ENCODE results near the gene MAGI1.

MAGI1 gene

GRCh38 chr3:65828706-65829105 is 210.0 kb downstream of the MAGI1 start:
- no peak for TF ChIP-seq CTCF (IDR thresholded peaks at IDR 0.05; ENCODE audit: low read depth, low read length)
- DNase-seq (ENCODE audit: extremely low read depth, low read depth): no peak

DNA sequence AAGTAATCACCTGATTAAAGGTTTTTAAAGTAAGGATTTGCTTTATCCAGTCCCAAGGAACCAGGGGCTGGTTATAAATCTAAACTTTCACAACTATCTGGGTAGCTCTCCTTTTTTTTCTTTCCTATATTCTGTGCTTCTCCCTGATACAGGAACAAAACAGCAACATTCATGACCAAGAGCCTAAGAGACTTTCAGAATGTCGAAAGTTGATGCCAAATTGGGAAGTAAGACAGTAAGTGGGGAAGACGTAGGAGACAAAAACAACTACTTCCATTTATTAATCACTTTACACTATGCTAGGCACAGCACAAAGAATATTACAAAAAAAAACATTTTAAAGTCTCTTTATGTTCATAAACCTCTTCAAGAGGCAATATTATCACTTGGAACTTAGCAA is 211.6 kb downstream of the MAGI1 start:
- no peak for DNase-seq (ENCODE audit: extremely low read depth, low read depth)
- no peak for TF ChIP-seq CTCF (IDR thresholded peaks at IDR 0.05; ENCODE audit: low read depth, low read length)

DNA sequence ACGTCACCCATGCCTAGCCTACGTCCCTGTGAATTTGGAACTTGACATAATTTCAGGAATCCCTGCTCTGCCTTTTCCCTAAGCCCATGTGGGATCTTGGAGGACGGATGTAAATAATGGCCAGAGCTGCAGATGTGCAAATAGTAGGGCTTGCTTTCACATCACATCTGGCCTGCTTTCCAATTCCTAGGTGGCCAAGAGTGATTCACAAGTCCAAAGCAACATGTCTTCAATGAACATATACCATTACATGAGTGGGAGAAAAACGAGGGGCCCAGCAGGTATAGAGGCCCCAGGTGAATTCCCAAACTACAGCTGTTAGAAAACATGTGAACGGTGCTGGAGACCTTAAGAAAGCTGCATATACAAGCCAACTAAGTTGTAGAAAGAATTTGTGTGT is 214.6 kb downstream of the MAGI1 start:
- TF ChIP-seq CTCF (IDR thresholded peaks at IDR 0.05; ENCODE audit: low read depth, low read length): no peak

GRCh38 chr3:65820600-65820999 is 218.1 kb downstream of the MAGI1 start:
- no peak for TF ChIP-seq CTCF (IDR thresholded peaks at IDR 0.05; ENCODE audit: low read depth, low read length)
- DNase-seq (ENCODE audit: extremely low read depth, low read depth): no peak

More for the DNA sequence above, 214.6 kb downstream of the MAGI1 start:
- no peak for DNase-seq (ENCODE audit: extremely low read depth, low read depth)

- TF ChIP-seq CTCF (IDR thresholded peaks at IDR 0.05; ENCODE audit: low read depth, low read length): no peak
- no peak for DNase-seq (ENCODE audit: extremely low read depth, low read depth)
Measured at GRCh38 chr3:65819896-65820295, 218.8 kb downstream of the MAGI1 start.

- DNase-seq (ENCODE audit: extremely low read depth, low read depth): no peak
- no peak for TF ChIP-seq CTCF (IDR thresholded peaks at IDR 0.05; ENCODE audit: low read depth, low read length)
Measured at GRCh38 chr3:65817553-65818126, 221.1 kb downstream of the MAGI1 start.

DNA sequence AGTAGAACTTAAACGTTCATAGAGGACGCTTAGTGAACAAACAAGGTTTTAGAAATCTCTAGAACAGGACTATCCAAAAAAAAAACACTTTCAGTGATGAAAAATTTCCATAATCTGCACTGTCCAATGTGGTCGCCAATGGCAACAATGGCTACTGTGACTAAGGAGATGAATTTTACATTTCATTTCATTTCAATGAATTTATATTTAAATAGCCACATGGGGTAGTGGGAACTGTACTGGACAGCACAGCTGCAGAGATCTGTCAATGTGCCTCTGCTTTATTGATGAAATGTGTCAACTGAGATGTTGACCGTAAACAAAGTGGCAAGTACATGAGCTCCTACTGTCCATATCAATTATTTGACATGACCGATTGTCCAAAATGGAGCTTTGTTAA is 222.5 kb downstream of the MAGI1 start:
- no peak for DNase-seq (ENCODE audit: extremely low read depth, low read depth)
- no peak for TF ChIP-seq CTCF (IDR thresholded peaks at IDR 0.05; ENCODE audit: low read depth, low read length)
